ENCODE results near the gene OGDHL.
"Not testable (repeated sequence)": the region's sequence is repeated elsewhere in the genome, so short reads cannot be mapped to it uniquely, and the experiment has no call there.

Gene OGDHL

DNA sequence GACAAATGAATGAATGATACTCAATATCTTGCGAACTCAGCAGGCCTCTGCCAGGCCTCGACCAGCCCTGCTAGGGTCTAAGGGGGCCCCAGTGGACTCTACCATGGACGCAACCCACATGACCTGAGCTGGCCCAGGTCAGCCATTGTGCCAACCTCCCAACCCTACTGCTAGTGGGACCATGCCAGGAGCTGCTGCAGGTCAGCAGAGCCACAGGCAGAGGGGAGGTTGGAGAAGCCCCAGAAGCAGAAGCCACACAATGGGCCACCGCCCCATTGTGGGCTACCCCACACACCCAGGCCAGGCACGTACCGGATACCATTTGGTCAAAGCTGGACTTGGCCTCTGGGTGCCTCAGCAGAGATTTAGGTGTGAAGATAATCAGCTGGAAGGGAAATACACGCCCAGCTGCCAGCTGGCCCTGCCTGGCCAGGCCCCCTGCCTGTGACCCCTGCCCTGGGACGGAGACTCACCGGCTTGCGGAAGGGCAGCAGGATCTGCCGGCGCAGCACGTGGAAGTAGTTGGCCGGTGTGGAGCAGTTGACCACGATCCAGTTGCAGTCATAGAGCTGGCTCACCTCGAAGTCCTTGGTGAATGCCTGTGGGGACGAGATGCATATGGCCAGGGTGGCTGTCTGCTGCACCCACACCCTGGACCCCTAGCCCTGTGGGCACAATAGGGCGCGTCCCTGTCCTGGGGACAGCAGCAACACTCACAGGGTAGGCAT, 24.5 kb downstream of the OGDHL start:
- DNase-seq, result no peak

- DNase-seq, result no peak
These were observed 25.5 kb downstream of the OGDHL start for GRCh38 chr10:49736564-49737113.

DNA sequence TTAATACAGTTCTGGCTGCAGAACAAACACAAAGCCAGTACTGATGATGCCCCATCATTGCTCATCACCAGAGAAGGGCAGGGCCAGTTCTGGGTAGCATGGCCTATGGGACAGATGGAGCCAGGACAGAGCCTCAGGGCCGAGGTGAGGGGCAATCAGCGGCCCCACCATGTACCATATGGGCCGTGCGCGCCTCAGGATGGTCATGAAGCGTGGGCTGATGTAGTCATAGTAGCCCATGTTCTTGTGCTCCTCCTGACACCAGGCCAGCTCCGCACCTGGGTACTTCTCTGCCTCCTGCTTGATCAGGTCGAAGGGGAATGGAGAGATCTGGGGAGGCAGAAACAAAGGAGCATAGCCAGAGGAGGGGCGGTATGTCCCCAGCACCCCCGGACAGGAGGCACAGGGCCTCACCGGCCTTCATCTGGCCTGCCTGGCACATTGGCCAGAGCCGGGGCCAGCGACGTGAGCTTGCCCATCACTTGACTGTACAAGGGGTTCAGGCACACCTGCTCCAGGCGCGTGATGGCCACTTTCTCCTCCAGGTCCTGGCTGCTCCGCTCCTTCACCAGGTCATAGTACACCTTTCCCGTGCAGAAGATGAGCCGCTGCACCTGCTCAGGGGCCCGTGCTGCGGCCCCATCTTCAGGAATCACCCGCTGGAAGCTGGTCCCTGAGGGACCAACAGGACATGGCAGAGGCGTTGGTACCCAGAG, 26.1 kb downstream of the OGDHL start:
- DNase-seq, result no peak

DNA sequence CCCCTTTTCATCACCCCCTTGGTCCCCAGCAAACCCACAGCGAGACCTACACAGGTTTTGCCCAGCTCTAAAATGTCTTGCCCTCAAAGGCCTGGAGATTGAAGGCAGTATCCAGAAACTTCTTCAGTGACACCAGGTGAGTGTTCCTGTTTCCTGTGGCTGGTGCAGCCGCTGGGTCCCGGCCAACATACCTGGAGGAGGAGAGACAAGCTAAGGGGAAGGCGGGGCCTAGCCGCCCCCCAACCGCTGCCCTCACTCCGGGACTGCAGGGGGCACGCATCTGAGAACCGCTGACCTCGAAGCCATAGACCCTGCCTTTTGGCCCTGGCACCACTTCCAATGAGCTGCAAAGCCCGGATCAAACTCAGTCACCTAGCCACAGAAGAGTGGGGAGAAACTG, 27.0 kb downstream of the OGDHL start:
- no peak for DNase-seq

DNA sequence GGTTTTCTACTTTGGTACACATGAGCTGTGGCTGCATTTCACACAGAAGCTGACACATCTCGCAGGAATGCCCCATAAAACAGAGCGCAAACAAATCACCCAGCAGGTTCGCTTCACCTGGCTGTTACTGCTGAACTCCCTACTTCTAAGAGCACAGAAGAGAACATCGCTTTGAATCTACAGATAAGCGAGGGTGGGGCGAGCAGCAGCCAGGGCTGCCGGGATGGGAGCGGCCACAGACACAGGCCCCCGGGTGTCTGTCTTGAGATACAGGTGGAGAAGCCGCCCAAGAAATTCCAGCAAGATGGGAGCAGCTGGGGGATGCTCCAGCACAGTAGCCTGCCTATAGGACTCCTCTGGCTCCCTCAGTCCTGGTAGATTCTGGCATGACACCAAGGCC, 27.4 kb downstream of the OGDHL start:
- DNase-seq, result no peak

DNA sequence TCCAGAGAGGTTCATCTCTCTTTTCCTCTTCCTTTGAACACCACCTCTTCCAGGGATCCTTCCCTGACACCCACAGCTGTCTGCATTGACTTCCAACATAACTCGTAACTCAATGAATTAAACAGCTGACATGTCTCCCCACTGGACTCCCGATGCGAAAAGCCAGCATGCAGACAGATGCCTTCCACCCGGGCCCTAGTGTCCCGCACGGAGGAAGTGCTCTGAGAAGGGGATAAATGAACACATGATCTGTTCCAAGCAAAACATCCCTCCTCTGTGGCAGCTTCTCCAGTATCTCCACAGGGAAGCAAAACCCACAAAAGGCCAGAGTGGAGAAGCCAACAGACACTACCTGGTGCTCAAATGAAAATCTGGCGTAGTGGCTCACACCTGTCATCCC, 28.3 kb downstream of the OGDHL start:
- DNase-seq, result no peak

GRCh38 chr10:49726593-49726992, 35.5 kb downstream of the OGDHL start:
- no peak for DNase-seq

- DNase-seq, result not testable (repeated sequence)
These were observed 47.0 kb downstream of the OGDHL start for GRCh38 chr10:49715157-49715556.

- no peak for DNase-seq
These were observed 48.9 kb downstream of the OGDHL start for GRCh38 chr10:49713266-49713665.

DNA sequence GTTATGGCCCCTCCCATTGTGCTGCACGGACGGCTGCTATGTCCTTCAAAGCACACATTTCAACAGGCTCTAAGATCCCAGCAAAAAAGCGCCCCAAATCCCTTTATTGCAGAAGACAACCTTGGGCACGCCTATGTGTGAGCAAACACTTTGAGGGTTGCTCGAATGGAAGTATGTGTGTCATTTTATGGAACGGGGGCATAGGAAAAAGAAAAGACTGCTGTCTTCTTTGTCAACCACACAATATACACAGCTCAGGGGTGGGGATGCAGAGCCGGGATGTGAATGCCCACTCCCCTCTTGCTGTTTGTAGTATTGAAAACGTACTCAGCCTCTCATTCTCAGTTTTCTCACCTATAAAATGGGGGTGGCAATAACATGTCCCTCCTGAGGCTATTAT, 50.6 kb downstream of the OGDHL start:
- DNase-seq, result no peak

GRCh38 chr10:49710966-49711365, 51.2 kb downstream of the OGDHL start:
- no peak for DNase-seq

DNA sequence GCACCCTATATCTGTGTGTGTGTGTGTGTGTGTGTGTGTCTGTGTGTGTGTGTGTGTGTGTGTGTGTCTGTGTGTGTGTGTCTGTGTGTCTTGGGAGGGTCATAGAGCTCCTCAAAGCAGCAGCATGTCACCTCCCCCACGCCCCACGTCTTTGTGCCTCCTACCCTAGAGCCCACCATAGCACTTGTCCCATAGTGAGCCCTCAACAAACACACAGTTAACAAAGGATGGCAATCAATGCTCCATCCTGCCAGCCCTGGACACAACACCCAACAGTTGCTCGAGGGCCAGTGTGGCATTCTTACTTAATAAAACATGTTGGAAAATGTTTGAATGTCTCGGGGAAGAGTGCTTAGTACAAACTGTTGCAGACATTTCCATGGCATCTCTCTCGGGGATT, 52.2 kb downstream of the OGDHL start:
- DNase-seq, result no peak

GRCh38 chr10:49707585-49707984, 54.5 kb downstream of the OGDHL start:
- DNase-seq, result no peak

DNA sequence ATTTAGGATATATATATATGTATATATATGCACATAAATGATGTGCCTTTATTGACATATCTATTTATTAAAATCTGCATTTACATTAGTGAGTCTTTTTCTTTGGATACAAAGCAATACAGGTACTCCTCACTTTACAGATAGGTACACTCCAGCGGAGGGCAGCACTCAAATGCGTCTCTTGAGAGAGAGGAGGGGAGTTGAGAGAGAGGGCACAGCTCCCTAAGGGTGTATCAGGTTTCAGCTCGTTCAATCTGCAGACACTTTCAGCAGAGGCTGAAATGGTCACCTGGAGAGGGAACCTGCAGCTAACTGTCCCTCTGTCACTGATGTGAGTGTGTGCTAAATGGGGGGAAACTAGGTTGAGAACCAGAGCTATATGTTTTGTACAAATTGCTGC, 61.1 kb downstream of the OGDHL start:
- DNase-seq, result no peak

DNA sequence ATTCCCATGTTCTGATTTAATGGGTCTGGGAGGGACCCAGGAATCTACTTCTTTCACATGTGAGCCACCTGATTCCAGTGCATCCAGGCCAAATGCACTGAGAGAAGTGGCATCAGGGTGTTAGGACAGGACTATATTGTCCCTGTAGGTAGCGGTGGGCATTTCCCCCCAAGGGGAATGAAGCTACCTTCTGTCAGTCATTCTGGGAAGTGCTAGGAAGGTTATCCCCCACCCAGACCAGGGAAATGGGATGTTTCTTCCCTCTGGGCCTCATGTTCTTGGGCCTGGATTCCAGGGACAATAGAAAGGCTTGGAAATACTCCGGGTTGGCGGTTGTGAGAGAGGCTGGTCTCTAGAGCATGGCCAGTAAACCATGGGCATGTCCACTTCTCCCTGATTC, 61.9 kb downstream of the OGDHL start:
- no peak for DNase-seq

DNA sequence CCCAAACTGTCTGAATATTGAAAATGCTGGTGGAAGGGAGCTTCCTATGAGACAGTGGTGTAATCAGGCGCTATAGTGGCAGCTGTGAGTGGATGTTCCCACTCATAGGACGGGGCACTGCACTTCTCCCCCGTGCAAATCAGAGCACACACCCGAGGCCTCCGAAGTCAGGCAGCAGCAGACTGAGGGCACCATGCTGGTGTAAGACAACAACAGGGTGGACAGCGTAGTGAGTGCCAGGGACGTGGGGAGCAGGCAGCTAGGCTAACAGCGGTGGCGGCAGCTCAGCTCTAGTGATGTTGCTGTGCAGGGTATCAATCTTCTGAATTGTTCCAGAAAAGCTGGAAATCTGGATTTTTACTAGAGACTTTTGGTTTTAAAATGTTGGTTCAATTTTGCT, 63.4 kb downstream of the OGDHL start:
- no peak for DNase-seq

DNA sequence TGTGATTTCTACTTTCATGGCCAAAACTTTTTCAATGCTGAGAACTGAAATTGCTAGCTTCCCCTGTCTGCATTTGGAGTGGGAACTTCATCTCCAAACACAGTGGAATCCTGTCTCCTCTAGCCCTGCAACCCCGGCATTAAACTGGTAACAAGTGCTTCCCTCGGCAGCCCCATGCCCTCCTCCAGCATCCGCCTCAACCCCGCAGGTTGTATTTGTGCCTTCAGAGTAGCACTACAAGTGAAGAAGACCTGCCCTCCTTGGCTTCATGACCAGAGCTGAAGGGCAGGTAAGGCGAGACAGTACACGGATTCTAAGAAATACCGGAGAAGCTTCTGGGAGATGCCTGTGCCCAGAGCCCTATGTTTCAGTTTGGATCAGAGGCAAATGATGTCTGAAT, 65.8 kb downstream of the OGDHL start:
- DNase-seq, result no peak

DNA sequence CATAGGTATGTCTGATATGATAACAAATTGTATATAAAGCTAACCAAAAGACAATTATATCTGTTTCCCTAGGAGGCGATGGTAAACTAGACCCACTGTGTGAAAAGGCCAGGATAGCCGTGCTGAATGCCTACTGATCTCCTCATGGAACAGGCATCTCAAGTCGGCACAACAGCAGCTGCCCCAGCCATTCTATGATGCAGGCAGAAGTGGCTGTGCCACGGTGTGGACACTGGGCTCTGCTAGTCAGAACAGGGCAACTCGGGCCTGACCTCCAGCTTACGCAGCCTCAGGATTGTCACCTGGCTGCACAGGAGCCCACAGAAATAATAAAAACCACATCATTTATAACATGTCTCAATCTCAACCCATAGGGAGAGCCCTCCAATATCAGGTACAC, 67.7 kb downstream of the OGDHL start:
- no peak for DNase-seq

- DNase-seq, result no peak
These were observed 70.5 kb downstream of the OGDHL start for GRCh38 chr10:49691588-49691987.

DNA sequence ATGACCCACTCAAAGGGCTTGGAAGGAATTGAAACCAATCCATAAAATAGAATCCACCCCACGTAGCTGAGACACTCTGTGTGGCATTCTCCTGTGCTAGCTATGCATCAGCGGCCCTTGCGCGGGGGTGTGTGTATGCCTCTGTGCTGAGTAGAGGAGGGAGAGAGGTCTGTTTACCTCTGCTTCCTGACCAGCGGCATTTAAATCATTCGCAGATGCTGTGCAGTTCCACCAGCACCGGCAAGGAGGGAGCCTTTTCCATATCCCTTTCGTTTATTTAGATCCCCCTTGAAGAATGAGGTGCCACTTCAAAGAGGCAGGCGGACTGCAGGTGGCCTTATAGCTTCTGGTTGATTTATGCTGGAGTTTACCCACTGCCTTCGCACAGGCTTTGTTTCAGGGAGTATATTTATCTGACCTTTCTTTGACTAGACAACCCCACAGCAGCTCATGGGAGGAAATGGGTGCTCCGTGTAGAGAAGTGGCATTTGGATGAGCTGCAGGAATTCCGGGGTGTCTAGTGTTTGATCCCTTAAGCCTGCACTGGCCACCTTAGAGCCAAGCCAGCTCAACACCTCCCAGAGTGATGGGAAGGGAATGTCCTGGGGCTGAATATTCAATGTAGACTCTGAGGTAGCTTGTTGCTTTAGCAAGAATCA, 71.3 kb downstream of the OGDHL start:
- no peak for DNase-seq

DNA sequence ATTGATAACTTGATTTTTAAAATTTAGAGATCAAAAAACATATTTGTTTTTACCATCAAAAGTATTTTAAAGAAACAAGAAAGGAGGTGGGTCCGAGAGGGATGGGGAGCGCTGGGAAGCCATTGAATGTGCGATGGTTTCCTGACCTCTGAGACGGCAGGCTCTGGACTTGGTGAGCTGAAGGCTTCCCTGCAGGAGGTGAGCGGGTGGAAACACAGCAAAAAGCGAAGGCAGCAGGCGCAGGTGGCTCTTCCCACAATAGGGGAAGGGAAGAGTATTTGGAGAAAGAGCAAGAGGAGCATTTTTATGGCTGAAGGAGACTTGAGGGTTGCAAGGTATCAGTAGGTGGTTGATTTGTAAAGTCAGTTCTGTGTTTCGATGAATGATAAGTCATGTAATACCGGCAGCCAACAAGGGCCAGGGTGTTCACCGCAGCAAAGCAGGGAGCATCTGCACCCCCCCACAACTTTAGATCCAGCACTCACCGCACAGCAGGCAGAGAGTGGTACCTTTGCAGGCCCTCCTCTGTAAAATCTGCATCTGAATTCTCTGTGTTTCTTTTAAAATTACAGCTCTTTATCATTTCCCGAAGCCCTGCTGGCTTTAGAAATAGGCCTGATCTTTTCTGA, 72.1 kb downstream of the OGDHL start:
- no peak for DNase-seq

DNA sequence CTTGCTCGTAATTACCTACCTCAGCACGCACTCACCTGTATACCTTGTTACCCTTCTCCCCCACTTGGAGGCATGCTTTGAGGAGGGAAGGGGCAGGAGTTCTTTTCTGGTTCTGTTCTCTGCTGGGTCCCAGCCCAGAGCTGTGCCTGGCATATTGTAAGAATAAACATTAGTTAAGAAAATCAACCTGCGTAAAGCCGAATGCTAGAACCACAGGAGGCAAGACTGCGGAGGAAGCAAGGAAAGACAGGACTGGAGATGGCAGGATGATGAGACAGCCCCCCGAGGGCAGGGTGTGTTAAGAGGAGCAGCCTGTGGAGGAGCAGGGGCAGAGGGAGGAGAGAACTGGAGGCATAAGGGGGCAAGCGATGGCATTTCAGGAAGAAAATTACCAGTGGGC, 73.2 kb downstream of the OGDHL start:
- no peak for DNase-seq

GRCh38 chr10:49688261-49688846, 73.8 kb downstream of the OGDHL start:
- DNase-seq, result no peak

All from CD4-positive, alpha-beta T cell treated with Interleukin-1 beta for 1 hour (primary cell).